Measurements from ENCODE around the gene HOXB4.

DNA sequence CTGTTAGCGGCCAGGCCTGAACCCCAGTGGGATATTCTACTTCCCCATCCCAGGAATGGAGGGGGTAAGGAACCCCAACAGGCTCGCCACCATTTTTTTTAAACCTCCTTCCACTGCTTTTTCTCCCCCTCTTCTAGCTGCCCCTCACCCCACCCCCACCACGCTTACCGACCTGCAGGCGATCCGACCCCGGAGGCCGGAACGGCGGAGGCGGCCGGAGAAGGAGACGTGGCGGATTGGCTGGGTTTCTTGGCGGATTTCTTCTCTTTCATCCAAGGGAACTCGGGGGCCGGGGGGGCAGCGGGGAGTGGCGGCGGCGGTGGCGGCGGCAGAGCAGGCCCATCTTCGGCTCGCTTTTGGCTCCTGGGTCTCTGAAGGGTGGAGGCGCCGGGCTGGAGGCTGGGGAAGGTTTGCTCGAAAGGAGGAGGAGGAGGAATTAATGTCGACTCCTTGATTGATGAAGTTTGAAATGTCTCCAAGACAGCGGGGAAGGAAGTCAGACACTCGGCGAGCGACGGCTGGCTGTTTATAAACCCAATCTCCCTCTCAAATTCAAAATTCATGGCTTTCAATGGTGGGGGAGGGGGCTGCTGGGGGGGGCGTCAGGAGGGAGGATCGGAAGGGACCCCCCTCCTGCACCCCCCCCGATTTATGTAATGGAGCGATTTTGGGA lies 33.7 kb downstream of the HOXB4 start:
- TF ChIP-seq CTCF (IDR thresholded peaks at IDR 0.05; ENCODE audit: low read depth, low read length) (no peak), EZH2phosphoT487 (IDR thresholded peaks at IDR 0.05; ENCODE audit: low read depth) (no peak)
